Mesenchymal stem cell (in vitro differentiated cells and primary cell): Measurements from ENCODE around the gene LSR.

Experiments
- DNase-seq: peaks from one replicate; pipeline ENCODE4 v3.0.0-alpha.2; 2013
- H2AFZ ChIP-seq: one replicate; pipeline ENCODE4 v1.6.1; 2013; ENCODE audit warnings: low read depth, mild to moderate bottlenecking, control low read depth, inconsistent platforms, low read length, moderate library complexity
- H2AK5ac ChIP-seq: 2 replicates; pipeline ENCODE4 v1.6.1; 2013; ENCODE audit warnings: low read length, moderate library complexity, mild to moderate bottlenecking, inconsistent platforms; ENCODE audit not compliant: severe bottlenecking
- H2BK120ac ChIP-seq: one replicate; pipeline ENCODE4 v1.6.1; 2013; ENCODE audit warnings: low read depth, mild to moderate bottlenecking, inconsistent platforms, low read length, moderate library complexity
- H2BK12ac ChIP-seq, 2 experiments: one replicate each; pipeline ENCODE4 v1.6.1; 2013; ENCODE audit warnings: inconsistent platforms in 2 of 2, low read length in 2 of 2, mild to moderate bottlenecking in 2 of 2, moderate library complexity in 2 of 2, control low read depth in 1 of 2
- H2BK15ac ChIP-seq: one replicate; pipeline ENCODE4 v1.6.1; 2013; ENCODE audit warnings: mild to moderate bottlenecking, low read depth, inconsistent platforms; ENCODE audit not compliant: poor library complexity, severe bottlenecking
- H2BK5ac ChIP-seq: 2 replicates; pipeline ENCODE4 v1.6.1; 2013; ENCODE audit warnings: low read depth, mild to moderate bottlenecking, low read length, control low read depth, inconsistent platforms; ENCODE audit not compliant: poor library complexity, severe bottlenecking
- H3K14ac ChIP-seq, 2 experiments: one replicate each; pipeline ENCODE4 v1.6.1; 2013; ENCODE audit warnings: inconsistent platforms in 2 of 2, low read length in 2 of 2, control low read depth in 1 of 2, mild to moderate bottlenecking in 1 of 2, moderate library complexity in 1 of 2
- H3K18ac ChIP-seq, 2 experiments: one replicate each; pipeline ENCODE4 v1.6.1; 2013; ENCODE audit warnings: inconsistent platforms in 2 of 2, low read length in 2 of 2, control low read depth in 1 of 2, low read depth in 1 of 2, mild to moderate bottlenecking in 1 of 2
- H3K23ac ChIP-seq, 2 experiments: one replicate each; pipeline ENCODE4 v1.6.1; 2013; ENCODE audit warnings: inconsistent platforms in 2 of 2, low read length in 2 of 2, mild to moderate bottlenecking in 2 of 2, moderate library complexity in 2 of 2, control low read depth in 1 of 2
- H3K27ac ChIP-seq: 2 replicates; pipeline ENCODE4 v1.5.1; 2013; ENCODE audit warnings: mild to moderate bottlenecking, moderate library complexity, low read length, control low read depth, inconsistent platforms; ENCODE audit not compliant: poor library complexity, severe bottlenecking
- H3K27me3 ChIP-seq, 2 experiments: 2 replicates each; pipeline versions ENCODE4 v1.6.1 to v1.7.0; 2013; ENCODE audit warnings: low read length in 2 of 2, mild to moderate bottlenecking in 2 of 2, moderate library complexity in 2 of 2, control low read depth in 1 of 2, inconsistent platforms in 1 of 2; ENCODE audit not compliant: control insufficient read depth in 1 of 2, insufficient read depth in 1 of 2
- H3K36me3 ChIP-seq, 2 experiments: 2 replicates each; pipeline versions ENCODE4 v1.6.1 to v1.7.0; 2013; ENCODE audit warnings: low read length in 2 of 2, control low read depth in 1 of 2, inconsistent platforms in 1 of 2, low read depth in 1 of 2, mild to moderate bottlenecking in 1 of 2; ENCODE audit not compliant: insufficient read depth in 2 of 2, control insufficient read depth in 1 of 2
- H3K4ac ChIP-seq, 2 experiments: one replicate each; pipeline ENCODE4 v1.6.1; 2013; ENCODE audit warnings: inconsistent platforms in 2 of 2, low read length in 2 of 2, mild to moderate bottlenecking in 2 of 2, moderate library complexity in 2 of 2, control low read depth in 1 of 2, low read depth in 1 of 2
- H3K4me1 ChIP-seq: 2 replicates; pipeline ENCODE4 v1.6.1; 2013; ENCODE audit warnings: low read depth, low read length, control low read depth; ENCODE audit not compliant: control insufficient read depth, insufficient read depth
- H3K4me2 ChIP-seq: 2 replicates; pipeline ENCODE4 v1.6.1; 2013; ENCODE audit warnings: low read length, mild to moderate bottlenecking, inconsistent platforms; ENCODE audit not compliant: poor library complexity, severe bottlenecking
- H3K4me3 ChIP-seq, 2 experiments: 2 replicates each; pipeline versions ENCODE4 v1.5.1 to v1.7.0; 2013; ENCODE audit warnings: low read length in 2 of 2, mild to moderate bottlenecking in 2 of 2, control low read depth in 1 of 2, low read depth in 1 of 2; ENCODE audit not compliant: insufficient read depth in 1 of 2
- H3K79me1 ChIP-seq: replicated peaks from 2 replicates; pipeline ENCODE4 v1.6.1; 2013; ENCODE audit warnings: mild to moderate bottlenecking, control low read depth, low read length, inconsistent platforms; ENCODE audit not compliant: poor library complexity, severe bottlenecking
- H3K9ac ChIP-seq: 2 replicates; pipeline ENCODE4 v1.7.0; 2013; ENCODE audit warnings: mild to moderate bottlenecking, low read length, moderate library complexity
- H3K9me3 ChIP-seq: 2 replicates; pipeline ENCODE4 v1.7.0; 2013; ENCODE audit warnings: mild to moderate bottlenecking, low read length; ENCODE audit not compliant: control insufficient read depth
- H4K8ac ChIP-seq: one replicate; pipeline ENCODE4 v1.6.1; 2013; ENCODE audit warnings: inconsistent platforms, mild to moderate bottlenecking, low read length, moderate library complexity
- H4K91ac ChIP-seq: one replicate; pipeline ENCODE4 v1.6.1; 2013; ENCODE audit warnings: mild to moderate bottlenecking, low read length, inconsistent platforms
- WGBS: methylation state at CpG from one replicate; pipeline ENCODE4 v1.1.7; 2013; ENCODE audit warnings: mixed read lengths; 5-methylcytosine and 5-hydroxymethylcytosine counted together

LSR gene

GRCh38 chr19:35253316-35254286 lies 4.8 kb downstream of the LSR start:
- Histone ChIP-seq H4K8ac (no peak overlapping the region), H3K9me3 (no peaks in the 10 kb centered on the region), H3K4ac (no peak overlapping the region), H4K91ac (no peak overlapping the region), H2BK12ac (no peak overlapping the region), H2BK120ac (no peak overlapping the region), H3K27me3 (peaks cover 36 to 55% of the 10 kb centered on the region in 2 experiments), H3K18ac (no peak overlapping the region), H2AFZ (no peak overlapping the region), H3K4me3 (no peak overlapping the region), H2AK5ac (no peak overlapping the region), H3K27ac (no peak overlapping the region), H3K4me1 (peaks cover 9% of the 10 kb centered on the region), H3K79me1 (no peaks in the 10 kb centered on the region), H3K23ac (no peak overlapping the region), H3K9ac (no peak overlapping the region), H2BK5ac (no peak overlapping the region), H3K36me3 (no peaks in the 10 kb centered on the region), H3K14ac (no peak overlapping the region), H3K4me2 (no peak overlapping the region), H2BK15ac (no peak overlapping the region)
- no peak for DNase-seq
- WGBS, result 80% methylated on average over 9 of the region's 9 CpGs

- no peak for DNase-seq
- Histone ChIP-seq H3K4me3 (no peak overlapping the region), H3K23ac (no peak overlapping the region), H2BK12ac (no peak overlapping the region), H3K36me3 (no peaks in the 10 kb centered on the region), H2AK5ac (no peak overlapping the region), H3K79me1 (no peaks in the 10 kb centered on the region), H3K4me2 (no peak overlapping the region), H3K18ac (no peak overlapping the region), H2BK5ac (no peak overlapping the region), H3K14ac (no peak overlapping the region), H3K27me3 (peaks cover 26 to 51% of the 10 kb centered on the region in 2 experiments), H2BK120ac (no peak overlapping the region), H2AFZ (no peak overlapping the region), H4K8ac (no peak overlapping the region), H3K9ac (no peak overlapping the region), H3K4me1 (peaks cover 2% of the 10 kb centered on the region), H4K91ac (no peak overlapping the region), H2BK15ac (no peak overlapping the region), H3K27ac (no peak overlapping the region), H3K9me3 (no peaks in the 10 kb centered on the region), H3K4ac (no peak overlapping the region)
- WGBS, result 86% methylated on average over 17 of the region's 17 CpGs
These were observed 5.8 kb downstream of the LSR start for GRCh38 chr19:35254341-35255297.

DNA sequence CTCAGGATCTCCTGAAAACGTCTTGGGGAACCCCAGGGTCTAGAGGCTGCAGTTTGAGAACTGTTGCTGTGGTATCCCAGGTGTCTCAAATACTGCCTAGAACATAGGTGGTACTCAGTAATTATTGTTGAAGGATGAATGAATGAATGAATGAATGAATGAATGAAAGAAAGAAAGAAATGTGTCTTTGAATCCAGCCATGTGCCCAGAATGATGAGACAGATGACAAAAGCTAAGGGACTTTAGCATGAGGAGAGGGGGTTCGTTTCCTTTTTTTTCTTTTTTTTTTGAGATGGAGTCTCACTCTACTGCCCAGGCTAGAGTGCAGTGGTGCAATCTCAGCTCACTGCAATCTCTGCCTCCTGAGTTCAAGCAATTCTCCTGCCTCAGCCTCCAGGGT lies 7.8 kb downstream of the LSR start:
- peaks cover 9 to 42% of the 10 kb centered on the region in 2 experiments for H3K27me3 ChIP-seq
- no peak overlapping the region for H3K4ac ChIP-seq
- no peaks in the 10 kb centered on the region for H3K9me3 ChIP-seq
- no peak overlapping the region for H3K9ac ChIP-seq
- WGBS, result 45% methylated on average over 2 of the region's 2 CpGs
- no peak overlapping the region for H2AFZ ChIP-seq
- H3K23ac ChIP-seq, result no peak overlapping the region
- no peak overlapping the region for H4K91ac ChIP-seq
- H2BK120ac ChIP-seq, result no peak overlapping the region
- H3K4me3 ChIP-seq, result no peak overlapping the region
- H2BK12ac ChIP-seq, result no peak overlapping the region
- H2BK5ac ChIP-seq, result no peak overlapping the region
- DNase-seq, result no peak
- no peaks in the 10 kb centered on the region for H3K79me1 ChIP-seq
- H3K4me1 ChIP-seq, result peaks cover 2% of the 10 kb centered on the region
- no peak overlapping the region for H2AK5ac ChIP-seq
- H3K14ac ChIP-seq, result no peak overlapping the region
- H3K4me2 ChIP-seq, result no peak overlapping the region
- no peaks in the 10 kb centered on the region for H3K36me3 ChIP-seq
- no peak overlapping the region for H3K27ac ChIP-seq
- H3K18ac ChIP-seq, result no peak overlapping the region
- H4K8ac ChIP-seq, result no peak overlapping the region
- H2BK15ac ChIP-seq, result no peak overlapping the region

DNA sequence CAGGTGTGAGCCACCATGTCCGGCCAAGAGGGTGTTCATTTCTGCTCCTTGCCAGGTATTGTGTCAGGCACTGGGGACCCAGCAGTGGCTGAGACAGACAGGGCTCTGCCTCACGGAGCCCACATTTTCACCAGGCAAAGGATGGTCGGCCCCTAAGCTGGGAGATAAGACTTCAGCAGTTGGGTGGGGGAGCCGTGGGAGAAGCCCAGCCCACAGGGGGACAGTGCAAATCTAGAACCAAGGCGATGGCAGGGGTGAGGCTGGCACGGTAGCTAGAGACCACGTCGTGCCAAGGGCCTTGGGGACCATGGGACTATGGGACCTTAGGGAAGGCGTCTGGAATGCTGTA lies 8.3 kb downstream of the LSR start:
- Histone ChIP-seq H3K14ac (no peak overlapping the region), H3K18ac (no peak overlapping the region), H3K4me3 (no peak overlapping the region), H3K36me3 (no peaks in the 10 kb centered on the region), H2AK5ac (no peak overlapping the region), H4K8ac (peak overlapping the region; percentile 0), H3K23ac (no peak overlapping the region), H2AFZ (no peak overlapping the region), H3K4me1 (peaks cover 2% of the 10 kb centered on the region), H3K9me3 (no peaks in the 10 kb centered on the region), H2BK5ac (no peak overlapping the region), H3K4me2 (no peak overlapping the region), H3K9ac (no peak overlapping the region), H3K27me3 (peaks cover 12 to 46% of the 10 kb centered on the region in 2 experiments), H3K79me1 (no peaks in the 10 kb centered on the region), H2BK120ac (no peak overlapping the region), H3K27ac (no peak overlapping the region), H4K91ac (no peak overlapping the region), H2BK12ac (no peak overlapping the region), H2BK15ac (no peak overlapping the region), H3K4ac (no peak overlapping the region)
- WGBS, result 81% methylated on average over 9 of the region's 9 CpGs
- DNase-seq, result no peak
